ENCODE data around the gene USP4. TPM values are rescaled to one million over a fixed set of nuclear protein-coding genes. Genes with fewer than 3 reads are reported as not detected.

The USP4 gene
- total and polyA plus RNA-seq, 12 donors = 14.2 to 71.0 (median 41.2) TPM

GRCh38 chr3:49343163-49343562 is 3.3 kb upstream of the USP4 start:
- intact Hi-C loops (cut with DNase I) = no loop called here
- no peaks in the 10 kb centered on the region for H3K36me3 ChIP-seq (replicated peaks in 1 of 2)
- WGBS, 4 donors = 75 to 82% (median 81%) methylated on average over 3 of the region's 3 CpGs
- H3K9me3 ChIP-seq (replicated peaks in 1 of 3) = no peaks in the 10 kb centered on the region
- H3K4me3 ChIP-seq = no peak overlapping the region
- DNase-seq = no peak
- H3K4me1 ChIP-seq (replicated peaks in 1 of 2) = peaks cover 12 to 30% of the 10 kb centered on the region in 2 donors
- no peaks in the 10 kb centered on the region for H3K27me3 ChIP-seq
- H3K27ac ChIP-seq = peak overlapping the region in 3 of 5 donors; percentile 28 to 95 (median 63)
- no peak for TF ChIP-seq POLR2A (IDR thresholded peaks at IDR 0.05)

GRCh38 chr3:49341996-49342395 is 2.1 kb upstream of the USP4 start:
- TF ChIP-seq CTCF (IDR thresholded peaks at IDR 0.05) = no peak
- TF ChIP-seq POLR2A (IDR thresholded peaks at IDR 0.05) = no peak
- no peaks in the 10 kb centered on the region for H3K36me3 ChIP-seq (replicated peaks in 1 of 2)
- peak overlapping the region in 4 of 5 donors; percentile 18 to 95 (median 74) for H3K27ac ChIP-seq
- H3K27me3 ChIP-seq = no peaks in the 10 kb centered on the region
- intact Hi-C loops (cut with DNase I) = no loop called here
- no peak for DNase-seq
- no peaks in the 10 kb centered on the region for H3K9me3 ChIP-seq (replicated peaks in 1 of 3)
- peaks cover 12 to 34% of the 10 kb centered on the region in 2 donors for H3K4me1 ChIP-seq (replicated peaks in 1 of 2)
- 84 to 87% (median 86%) methylated on average over 6 of the region's 6 CpGs for WGBS, 4 donors
- no peak overlapping the region for H3K4me3 ChIP-seq

GRCh38 chr3:49339581-49339940 is 292 bp downstream of the USP4 start:
- 0 to 2% (median 1%) methylated on average over 3 to 17 of the region's 17 CpGs for WGBS, 4 donors
- Histone ChIP-seq H3K4me3 (peak overlapping the region; percentile 28 to 91 (median 64)), H3K27ac (peak overlapping the region; percentile 78 to 95 (median 85)), H3K27me3 (no peaks in the 10 kb centered on the region), H3K36me3 (replicated peaks in 1 of 2) (peaks cover 0 to 11% of the 10 kb centered on the region in 2 donors), H3K4me1 (replicated peaks in 1 of 2) (peaks cover 12 to 34% of the 10 kb centered on the region in 2 donors), H3K9me3 (replicated peaks in 1 of 3) (no peaks in the 10 kb centered on the region)
- intact Hi-C loops (cut with DNase I) = loop anchor here in 1 of 2 donors (10.0 kb wide), 1 partner anchor 115 kb away; no protein-coding TSS in a partner anchor
- TF ChIP-seq POLR2A (IDR thresholded peaks at IDR 0.05) (no peak), CTCF (IDR thresholded peaks at IDR 0.05) (no peak)
- DNase-seq = peak in 2 of 7 donors; percentile 39 to 51

GRCh38 chr3:49333916-49334633 is 5.8 kb downstream of the USP4 start:
- no peak for TF ChIP-seq CTCF (IDR thresholded peaks at IDR 0.05)
- TF ChIP-seq POLR2A (IDR thresholded peaks at IDR 0.05) = no peak
- no peaks in the 10 kb centered on the region for H3K9me3 ChIP-seq (replicated peaks in 1 of 3)
- no peak overlapping the region for H3K27ac ChIP-seq
- H3K36me3 ChIP-seq (replicated peaks in 1 of 2) = peaks cover 0 to 52% of the 10 kb centered on the region in 2 donors
- DNase-seq = no peak
- 82 to 93% (median 91%) methylated on average over 5 of the region's 5 CpGs for WGBS, 4 donors
- intact Hi-C loops (cut with DNase I) = loop anchor here in 1 of 2 donors (10.0 kb wide), 1 partner anchor 121 kb away; no protein-coding TSS in a partner anchor
- H3K4me1 ChIP-seq (replicated peaks in 1 of 2) = peaks cover 4 to 13% of the 10 kb centered on the region in 2 donors
- H3K4me3 ChIP-seq = no peak overlapping the region
- no peaks in the 10 kb centered on the region for H3K27me3 ChIP-seq
